Activated CD8-positive, alpha-beta memory T cell treated with anti-CD3 and anti-CD28 coated beads, Interleukin-2, amount 50 U/mL, for 4 hours (primary cell): ENCODE results near the gene CPVL.

Experiments
- DNase-seq: peaks from one replicate; pipeline ENCODE4 v3.0.0-alpha.2; 2020

The CPVL gene

DNA sequence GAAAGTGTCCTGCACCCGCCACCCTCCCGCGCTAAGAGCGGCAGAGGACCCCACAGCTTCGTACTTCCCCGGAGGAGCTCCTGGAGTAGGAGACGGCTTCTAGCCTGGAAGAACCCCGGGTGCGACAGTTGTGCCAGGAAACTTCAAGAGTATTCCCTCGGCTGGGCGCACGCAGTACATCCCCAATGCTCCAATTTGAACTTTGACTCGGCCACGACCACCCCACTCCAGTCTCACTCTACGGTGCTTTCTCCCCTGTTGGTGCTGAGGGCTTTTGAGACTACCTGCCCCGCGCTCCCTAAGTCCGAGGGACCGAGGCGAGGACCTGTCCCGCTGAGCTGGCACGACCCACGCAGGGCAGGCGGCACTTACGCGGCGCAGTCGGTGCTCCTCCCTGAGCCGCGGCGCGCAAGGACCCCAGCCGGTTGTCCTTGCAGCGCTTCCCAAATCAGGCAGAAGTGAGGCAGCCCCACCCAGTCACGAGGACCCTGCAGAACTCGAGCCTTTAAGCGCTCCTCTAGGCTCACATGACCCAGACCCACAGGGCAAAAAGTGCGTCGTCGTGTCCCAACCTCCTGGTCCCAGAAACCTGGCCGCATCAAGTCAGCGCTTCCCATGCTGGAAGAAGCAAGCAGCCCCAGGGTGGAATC, at the start of gene CPVL:
TSS of gene CPVL (minus strand) at position 481 of the 650 bp plus-strand sequence. CDS start 25,476 bp downstream, outside the sequence.
- no peak for DNase-seq

DNA sequence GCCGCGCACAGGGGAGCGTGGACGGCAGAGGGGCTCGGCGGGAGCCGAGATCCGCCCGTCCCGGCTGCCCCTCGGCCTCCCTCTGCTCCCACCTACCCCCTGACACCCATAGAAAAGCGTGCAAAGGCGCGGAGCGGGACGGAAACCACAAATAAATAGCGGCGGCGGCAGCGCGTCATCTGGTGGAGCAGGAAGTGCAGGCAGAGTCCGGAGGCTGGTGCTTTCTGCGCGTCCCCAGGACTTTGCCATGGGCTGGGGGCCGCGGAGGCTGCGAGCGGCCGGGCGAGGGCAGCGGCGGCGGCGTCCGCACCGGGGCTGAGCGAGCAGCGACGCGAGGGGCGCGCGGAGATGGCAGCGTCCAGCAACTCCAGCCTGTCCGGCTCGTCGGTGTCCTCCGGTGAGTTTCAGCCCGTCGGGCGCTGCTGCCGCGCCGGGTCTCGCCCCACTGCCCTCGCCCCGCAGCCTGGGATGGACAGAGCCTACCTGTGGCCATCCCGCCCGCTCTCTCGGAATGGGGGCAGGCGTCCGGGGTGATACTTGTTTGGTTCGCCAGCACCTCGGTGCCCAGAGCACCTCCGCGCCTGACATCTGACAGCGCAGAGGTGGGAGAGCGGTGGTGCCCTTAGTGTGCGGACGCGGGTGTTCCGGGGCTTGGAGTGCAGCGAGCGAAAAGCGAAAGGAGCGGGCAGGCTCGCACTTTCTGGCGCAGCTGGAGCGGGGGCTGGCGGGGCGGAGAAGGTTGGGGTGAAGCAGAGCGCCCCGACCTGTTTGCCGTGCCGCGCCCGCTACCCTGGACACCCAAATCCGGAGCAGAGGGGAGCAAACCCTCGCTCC, 48.5 kb upstream of the CPVL start, which contains the start of gene CHN2:
TSS of gene CHN2 (plus strand) at position 182 of the 834 bp plus-strand sequence.
- peak; percentile 58 for DNase-seq

DNA sequence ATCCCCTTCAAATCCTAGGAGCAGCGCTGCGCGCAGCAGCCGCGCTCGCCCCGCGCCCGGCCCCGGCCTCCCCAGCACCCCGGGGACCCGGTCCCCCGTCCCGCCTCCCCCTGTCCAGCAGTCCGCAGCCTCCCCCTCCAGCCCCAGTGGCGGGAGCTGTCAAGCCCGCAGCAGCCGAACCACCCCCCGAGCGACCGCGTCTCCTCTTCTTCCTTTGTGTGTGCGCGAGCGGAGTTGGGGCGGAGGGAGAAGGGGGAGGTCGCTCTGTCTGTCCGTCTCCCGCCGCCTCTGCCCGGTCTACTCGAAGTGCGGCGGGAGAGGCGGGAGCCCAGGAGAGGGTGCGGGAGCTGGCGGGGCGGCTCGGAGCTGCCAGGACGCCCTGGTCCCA, 47.9 kb upstream of the CPVL start:
- DNase-seq, result no peak

DNA sequence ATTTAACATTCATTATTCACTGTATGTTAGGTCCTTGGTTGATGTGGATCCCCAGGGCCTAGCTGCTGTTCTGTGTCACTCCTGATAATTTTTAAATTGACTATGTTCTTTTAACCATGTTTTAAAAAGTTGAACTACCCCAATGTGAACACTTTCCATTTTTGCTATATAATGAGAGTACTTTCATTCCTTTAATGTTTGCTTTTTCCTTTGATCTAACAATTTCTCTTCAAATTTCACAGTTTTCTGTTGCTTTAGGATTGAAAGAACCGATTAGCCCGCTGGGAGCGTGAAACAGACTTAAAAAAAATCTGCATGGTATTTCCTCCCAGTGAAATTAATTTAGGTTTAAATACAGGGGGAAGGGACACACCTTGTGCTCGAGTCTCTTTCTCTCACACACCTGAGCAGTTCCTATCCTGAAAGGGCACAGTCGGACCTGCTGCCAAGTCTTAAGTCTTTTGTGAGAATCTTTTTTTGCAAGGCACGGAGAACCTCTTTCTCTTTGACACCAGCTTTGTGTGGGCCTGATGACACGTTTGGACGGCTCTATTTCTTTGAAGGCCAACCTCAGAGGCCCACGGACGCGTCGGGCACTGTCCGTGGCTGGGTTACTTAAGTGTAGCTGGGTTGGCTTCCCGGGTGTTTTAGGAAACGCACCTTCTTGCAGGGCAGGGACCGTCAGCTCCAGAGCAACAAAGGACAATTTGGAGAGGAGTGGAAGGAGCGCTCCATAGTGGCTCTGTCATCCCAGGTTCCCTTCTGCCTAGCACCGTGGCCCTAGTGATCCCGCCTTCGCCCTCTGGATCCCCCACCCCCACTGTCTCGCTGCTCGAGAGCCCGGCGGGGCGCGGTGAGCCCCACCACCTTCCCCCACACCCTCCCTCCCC, 47.2 kb upstream of the CPVL start:
- DNase-seq, result no peak

DNA sequence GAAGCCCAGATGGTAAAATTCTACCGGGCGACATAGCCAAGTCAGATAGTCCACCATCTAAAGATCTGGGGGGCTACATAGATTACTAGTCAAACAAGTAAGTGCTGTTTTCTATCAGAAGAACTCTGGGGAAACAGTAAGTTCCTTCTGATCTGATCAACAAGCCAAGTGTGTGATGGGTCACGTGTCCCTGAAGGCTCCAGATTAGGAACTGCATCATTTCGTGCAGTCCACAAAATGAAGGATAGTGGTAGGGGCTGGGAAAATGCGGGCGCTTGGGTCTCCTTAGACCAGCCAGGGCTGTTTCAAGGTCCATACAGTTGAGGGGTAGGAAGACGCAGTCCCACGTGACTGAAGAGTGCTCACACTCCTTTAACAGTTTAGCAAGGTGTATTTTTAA, 46.5 kb upstream of the CPVL start:
- DNase-seq, result no peak

DNA sequence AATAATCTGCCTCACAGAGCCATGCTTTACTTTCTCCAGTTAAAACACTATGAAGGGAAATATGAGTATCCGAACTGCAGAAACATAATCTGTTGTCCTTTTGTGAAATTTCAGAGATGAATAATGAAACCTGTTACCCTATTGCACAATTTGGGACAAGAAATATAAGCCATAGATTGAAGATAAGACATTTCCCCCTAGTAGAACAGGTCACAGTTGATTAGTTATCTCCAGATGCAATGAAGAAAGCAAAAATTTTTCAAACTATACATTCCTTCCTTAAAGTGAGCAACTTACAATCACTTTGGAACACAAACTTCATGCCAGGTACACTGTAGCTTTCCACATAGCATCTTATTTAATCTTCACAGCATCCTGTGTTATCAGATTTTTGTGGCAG, 46.0 kb upstream of the CPVL start:
- DNase-seq, result no peak

DNA sequence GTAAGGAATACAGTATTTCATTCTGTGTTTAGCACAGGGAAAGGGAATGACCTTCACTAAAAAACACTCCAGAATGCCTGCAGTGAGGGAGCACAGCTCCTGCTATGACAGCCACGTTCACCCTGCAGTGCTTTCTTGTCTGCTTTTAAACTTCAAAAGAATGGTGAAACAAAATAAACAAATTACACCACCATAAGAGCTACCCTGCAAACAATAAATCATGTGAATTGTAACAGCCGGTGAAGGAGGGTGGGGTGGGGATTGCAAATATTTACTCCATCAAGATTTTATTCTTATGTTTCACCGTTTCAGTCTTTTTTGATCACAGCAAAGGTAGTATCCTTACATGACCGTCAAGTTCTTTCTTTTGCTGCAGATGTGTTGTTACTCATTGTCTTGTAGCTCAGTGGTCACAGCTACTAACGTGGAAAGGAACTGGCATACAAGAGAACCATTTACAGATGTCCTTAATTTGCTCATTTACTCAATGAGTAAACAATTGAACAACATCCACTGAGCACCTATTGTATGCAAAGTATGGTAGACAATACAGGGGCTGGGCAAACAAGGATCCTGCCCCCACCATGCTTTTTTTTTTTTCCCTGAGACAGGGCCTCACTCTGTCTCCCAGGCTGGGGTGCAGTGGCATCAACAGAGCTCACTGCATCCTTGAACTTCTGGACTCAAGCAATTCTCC, 44.2 kb upstream of the CPVL start:
- no peak for DNase-seq

DNA sequence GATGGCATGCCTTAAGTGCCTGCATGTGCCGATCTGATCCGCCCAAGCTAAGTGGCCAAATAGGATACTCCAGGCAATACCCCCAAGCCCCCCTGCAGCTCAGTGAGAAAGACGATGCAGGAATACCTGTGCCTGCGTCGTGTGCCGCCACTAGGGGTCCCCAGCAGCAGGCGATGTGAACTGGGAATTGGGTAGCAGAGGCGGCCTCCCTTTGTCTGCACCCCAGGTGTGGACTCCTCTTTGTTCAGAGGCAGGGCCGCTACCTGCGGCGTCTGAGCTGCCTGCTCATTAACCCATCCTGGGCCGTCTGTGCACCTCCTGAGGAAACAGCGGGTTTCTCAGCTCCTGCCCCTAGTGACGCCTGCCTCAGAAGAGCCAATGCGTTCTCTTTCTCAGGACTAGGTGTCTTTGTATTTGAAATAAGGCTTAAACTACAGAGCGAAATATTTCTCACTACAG, 43.4 kb upstream of the CPVL start:
- DNase-seq, result peak; percentile 69

DNA sequence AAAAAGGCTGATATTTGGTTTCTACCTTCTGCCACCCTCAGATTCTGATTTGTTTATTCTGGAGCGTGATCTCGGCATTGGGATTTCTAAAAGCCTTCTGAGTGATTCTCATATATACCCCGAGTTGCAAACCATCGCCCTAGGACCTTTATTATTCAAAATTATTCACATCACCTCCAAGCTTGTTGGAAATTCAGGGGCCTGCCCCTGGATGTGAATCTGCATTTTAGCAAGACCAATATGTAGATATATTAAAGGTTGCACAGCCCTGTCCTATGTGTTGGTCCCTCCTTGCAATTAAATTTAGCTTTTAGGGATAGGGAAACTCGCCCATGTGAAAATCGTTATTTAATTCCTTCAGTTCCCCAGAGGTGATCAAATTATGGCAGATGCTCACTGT, 39.3 kb upstream of the CPVL start:
- DNase-seq, result no peak

DNA sequence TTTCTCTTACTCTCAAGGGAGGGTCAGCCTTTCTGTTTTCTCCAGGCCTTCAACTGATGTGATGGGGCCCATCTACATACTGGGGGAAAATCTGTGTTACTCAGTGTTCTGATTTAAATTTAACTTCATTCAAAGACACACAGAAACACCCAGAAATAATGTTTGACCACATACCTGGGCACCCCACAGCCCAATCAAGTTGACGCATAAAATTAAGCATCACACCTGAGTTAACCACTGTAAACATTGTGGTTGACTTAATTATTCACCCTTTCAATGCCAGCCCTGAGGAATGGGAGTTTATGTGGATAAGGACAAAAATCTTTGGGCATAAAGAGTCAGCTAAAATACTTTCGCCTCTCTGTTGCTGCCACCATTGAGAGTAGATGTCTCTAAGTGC, 38.3 kb upstream of the CPVL start:
- no peak for DNase-seq

DNA sequence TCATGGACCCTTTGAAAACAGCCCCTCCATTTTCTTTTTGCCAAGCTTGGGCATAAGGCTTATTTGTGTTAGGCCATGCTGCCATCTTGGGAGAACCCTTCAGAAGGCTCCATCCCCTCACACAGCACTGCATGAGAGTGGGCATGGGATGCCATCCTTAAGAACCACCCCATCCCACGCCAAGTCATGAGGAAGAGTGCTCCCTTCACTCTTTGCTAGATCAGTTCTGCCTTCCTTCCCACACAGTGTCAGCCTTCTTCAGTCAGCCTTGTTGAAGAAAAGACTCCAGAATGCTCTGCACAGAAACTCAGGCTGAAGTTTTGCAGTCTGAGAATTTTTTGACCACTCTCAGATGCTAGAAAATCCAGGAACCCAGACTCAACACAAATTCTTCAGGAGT, 32.8 kb upstream of the CPVL start:
- DNase-seq, result no peak

DNA sequence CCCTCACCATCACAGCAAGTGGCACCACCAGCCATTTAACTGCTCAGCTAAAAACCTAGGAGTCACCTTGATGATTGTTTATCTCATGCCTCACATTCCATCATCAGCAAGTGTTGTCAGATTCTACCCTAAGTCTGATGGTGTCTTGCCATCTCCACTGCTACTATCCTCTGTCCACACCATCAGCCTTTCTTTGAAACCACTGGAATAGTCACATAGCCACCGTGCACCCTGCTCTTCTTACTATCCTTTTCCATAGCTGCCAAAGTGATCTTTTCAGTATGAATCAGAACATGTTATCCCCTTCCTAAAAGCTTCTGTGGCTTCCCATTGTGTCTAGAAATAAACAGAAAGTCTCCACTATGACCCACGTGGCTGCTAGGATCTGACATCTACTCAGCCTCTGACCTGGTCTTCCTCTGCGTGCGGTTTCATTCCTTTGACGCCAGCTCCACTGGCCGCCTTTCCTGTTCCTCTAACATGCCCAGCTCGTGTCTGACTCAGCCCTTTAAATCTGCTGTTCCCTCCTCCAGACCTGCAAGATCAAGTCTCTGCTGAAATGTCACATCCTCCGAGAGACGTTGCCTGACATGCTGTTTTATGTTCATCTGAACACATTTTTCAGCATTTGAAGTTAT, 31.7 kb upstream of the CPVL start:
- DNase-seq, result no peak

DNA sequence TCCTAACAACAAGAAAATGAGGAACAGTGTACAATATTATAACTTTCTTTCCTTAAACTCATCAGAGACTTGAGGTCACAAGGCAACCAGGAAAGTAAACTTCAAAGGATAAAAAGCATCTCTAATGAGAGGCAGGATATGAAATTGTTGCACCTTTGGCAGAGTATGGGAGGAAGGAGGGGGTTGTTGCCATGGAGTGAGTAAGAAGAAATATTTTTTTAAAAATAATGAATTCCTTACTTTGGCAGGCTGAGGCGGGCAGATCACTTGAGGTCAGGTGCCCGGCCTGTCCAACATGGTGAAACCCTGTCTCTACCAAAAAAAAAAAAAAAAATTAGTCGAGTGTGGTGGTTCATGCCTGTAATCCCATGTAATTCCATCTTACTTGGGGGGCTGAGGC, 27.1 kb upstream of the CPVL start:
- DNase-seq, result no peak

DNA sequence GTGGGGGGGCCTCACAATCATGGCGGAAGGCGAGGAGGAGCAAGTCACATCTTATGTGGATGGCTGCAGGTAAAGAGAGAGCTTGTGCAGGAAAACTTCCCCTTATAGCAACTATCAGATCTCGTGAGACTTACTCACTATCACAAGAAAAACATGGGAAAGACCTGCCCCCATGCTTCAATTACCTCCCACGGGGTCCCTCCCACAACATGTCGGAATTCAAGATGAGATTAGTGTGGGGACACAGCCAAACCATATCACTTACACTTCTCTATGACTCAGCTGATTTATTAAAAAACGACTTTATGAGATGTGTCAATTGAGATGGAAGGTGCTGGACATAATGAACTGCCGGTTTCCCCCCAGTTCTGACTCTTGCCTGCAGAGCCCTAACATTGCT, 24.4 kb upstream of the CPVL start:
- no peak for DNase-seq

DNA sequence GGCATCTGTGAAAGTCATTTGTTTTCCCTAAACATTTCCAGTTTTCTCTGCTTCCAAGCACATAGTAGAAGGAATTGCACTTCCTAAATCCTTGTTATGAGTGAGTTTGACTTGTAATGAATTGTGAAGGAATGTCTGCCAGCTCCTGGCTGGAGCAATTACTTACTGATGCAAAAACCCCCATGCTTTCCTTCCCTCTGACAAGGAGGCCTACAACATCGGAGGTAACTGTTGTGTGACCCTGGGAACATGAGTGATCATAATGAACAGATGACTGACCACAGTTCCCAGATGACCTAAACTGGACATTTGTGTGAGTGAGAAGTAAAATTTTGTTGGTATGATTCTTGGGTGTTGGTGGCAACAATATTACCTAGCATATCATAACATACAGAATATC, 21.4 kb upstream of the CPVL start:
- DNase-seq, result no peak

DNA sequence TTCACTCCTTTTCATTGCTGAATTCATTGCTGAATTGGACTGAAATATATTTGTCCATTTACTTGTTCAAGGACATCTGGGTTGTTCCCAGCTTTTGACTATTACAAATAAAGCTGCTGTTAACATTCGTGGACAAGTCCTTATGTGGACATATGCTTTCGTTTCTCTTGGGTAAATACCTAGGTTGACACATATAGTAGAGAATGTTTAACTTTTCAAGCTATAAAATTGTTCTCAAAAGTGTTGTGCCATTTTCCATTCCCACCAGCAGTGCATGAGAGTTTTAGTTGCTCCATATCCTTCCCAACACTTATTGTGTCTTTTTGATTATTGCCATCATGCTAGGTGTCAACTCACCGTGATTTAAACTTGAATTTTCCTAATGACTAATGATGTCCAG, 17.5 kb upstream of the CPVL start:
- DNase-seq, result no peak

DNA sequence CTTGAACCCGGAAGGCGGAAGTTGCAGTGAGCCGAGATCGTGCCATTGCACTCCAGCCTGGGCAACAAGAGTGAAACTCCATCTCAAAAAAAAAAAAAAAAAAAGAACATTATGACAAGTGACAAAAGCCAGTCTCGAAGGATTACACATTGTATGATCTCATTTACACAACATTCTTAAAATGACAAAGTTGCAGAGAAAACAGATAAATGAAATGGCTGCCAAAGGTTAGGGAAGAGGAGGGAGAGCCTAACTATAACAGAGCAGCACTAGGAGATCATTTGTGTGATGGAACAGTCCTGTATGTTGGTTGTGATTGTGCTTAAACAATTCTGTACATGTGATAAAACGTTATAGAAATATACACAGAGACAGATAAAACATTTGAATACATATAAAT, 16.2 kb upstream of the CPVL start:
- DNase-seq, result no peak

DNA sequence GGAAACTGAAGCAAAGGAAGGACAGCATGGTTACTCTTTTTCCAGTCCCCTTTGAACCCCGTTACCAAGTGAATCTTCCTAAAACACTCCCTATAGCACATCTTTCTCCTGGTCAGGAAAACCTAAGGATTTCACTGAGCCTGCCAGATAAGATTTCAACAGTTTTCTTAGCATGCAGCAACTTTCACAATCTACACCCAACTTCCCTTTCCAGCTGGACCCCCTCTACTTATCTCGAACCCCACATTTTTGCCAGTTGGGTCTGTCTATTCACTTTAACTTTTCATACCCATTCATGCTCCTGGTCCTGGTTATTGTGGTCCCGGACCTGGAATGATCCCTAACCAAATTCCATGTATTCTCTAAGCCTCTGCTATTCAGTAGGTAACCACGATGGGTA, 14.9 kb upstream of the CPVL start:
- DNase-seq, result no peak

DNA sequence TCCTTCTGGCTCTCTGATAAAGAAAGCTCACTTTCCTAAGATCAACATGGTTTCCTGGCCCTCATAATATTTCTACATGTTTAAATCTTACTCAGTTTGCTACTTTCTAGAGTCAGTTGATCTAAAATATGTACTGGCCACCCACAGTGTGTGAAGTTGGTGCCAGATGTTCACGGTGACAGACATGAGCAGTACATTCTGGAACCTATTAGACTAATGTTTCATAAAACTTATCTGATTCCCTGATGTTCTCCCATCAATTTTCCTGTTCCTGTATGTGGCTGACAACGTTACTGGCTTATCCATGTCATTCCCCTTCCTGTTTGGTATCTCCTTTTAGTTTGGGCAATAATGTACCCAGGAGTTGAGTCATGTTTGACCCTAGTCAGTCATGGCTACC, 13.7 kb upstream of the CPVL start:
- no peak for DNase-seq

DNA sequence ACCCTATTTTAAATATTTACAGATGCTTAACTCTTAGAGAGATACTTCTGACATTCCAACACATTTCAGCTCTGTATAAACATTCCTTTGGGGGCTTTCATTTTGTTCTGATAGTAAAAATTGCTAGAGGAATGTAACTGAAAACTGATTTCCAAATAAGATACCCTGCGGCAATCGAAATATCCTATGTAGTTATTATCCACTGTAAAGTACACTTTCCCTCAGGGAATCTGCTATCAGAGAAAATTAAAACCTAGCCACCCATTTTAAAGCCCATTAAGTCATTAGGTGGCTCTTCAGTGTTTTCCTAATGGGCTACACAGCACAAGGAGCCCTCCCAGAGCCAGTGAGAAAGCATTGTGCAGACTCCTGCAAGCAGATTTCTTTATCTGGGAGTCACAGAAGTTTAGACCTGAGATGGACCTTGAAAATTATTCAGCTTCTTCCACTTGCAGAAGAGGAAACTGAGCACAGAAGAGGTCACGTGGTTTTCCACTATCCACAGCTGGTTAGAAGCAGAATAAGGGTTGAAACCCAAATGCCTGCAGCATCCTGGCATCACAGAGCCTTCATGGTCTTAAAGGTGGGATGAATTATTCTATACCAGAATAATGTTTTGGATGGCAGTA, 12.6 kb upstream of the CPVL start:
- no peak for DNase-seq

DNA sequence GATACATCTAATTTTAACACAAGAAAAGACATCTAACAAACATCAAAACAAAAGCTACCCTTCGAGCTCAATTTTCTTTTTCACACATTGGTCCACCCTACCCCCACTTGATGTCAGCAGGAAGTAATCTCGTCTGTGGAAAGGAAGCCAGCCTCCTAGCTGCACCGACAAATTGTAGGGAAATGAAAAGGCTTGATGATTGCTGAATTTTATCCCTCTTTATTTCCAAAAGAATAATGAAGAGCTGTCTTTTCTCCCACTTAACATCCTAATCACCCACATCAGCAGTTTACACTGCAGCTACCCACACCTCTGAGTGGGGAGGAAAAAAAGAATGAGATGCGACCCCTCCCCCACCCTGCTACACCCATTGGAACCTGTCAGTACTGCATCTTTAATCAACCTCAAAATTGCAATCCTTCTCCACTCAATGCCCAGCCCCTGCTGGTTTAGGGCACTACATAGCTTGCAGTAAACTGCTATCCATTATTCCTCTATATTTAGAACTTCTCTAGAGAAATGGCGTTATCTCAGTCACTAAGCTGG, 10.6 kb upstream of the CPVL start:
- no peak for DNase-seq

DNA sequence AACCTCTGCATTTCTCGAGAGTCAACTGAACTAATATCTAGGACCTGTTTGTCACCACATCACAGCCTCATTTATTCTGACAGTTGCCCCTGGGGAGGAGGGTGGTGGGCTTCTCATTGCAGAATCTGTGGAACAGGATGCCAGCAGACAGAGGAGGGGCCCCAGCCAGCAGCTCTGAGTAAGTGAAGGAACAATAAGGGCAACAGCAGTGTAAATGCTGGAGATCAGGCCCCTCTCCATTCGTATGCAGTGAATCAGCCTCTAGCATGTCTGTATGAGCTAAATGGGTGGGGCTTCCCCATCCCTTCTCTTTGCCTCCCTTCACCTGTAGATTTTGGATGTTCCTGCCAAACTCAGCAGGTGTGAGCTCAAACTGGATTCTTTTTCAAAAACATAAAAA, 7.7 kb upstream of the CPVL start:
- no peak for DNase-seq
